Measurements from ENCODE around the gene DCTPP1. TPM values are rescaled to one million over a fixed set of nuclear protein-coding genes. Genes with fewer than 3 reads are reported as not detected.

The DCTPP1 gene
- total and polyA plus RNA-seq, 4 experiments from 2014 or later: 15.0 to 115 (median 52.5) TPM

DNA sequence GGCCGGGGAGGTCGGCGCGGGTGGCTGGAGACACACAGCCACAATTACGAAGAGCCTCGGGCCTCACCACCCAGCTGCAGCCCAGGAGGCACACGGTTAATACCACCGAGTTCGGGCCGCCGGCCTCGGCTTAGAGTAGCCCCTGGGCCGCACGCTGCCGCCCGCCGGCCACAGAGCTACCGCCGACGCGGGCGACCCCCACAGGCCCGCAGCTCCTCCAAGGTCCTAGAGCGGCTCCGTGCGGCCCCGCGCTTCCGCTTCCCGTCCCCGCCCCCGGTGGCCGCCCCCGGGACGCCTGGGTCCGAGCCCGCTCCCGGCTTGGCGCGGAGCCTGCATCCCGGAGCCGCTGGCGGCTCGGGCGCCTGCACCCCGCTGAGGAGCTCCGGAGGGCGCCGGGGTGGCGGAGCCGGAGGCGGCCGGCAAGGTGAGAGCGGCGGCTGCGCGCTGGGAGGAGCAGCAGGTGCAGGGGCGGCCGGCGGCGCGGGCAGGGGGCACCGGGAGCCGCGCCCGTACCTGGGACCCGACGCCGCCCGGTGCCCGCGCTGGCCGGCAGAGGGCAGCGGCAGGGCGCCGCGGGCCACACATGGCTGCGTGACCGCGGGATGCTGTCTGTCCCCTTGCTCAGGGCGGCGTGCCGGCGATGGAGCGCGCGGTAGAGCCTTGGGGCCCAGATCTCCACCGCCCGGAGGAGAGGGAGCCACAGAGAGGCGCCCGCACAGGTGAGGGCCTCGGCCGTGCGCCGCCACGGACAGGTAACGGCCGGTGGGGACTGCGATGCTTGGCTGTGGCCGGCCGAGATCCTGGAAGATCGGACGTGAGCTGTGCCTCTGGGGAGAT lies 34.5 kb downstream of the DCTPP1 start, which contains the start of gene ZNF48:
ZNF48 (plus strand) TSS at position 266 of the 837 bp plus-strand sequence; CDS start at position 641, 375 bp downstream.
- H3K27me3 Mint-ChIP-seq: no peaks in the 10 kb centered on the region
- DNase-seq: peak in 4 of 5 donors; percentile 44 to 65 (median 53)
- peak within 1 kb of the TSS; percentile 83 to 96 (median 89) for H3K4me3 Mint-ChIP-seq
- H3K36me3 Mint-ChIP-seq: peaks cover 5 to 16% of the 10 kb centered on the region in 2 donors
- Histone ChIP-seq H3K27ac (ENCODE audit: low read depth, low read length) (peak within 1 kb of the TSS; percentile 56), H3K4me3 (ENCODE audit: low read length in 2 of 2) (peak within 1 kb of the TSS; percentile 18 to 73), H3K4me1 (ENCODE audit: insufficient read depth, low read length) (peaks cover 32% of the 10 kb centered on the region), H3K27me3 (ENCODE audit: insufficient read depth, low read length) (no peaks in the 10 kb centered on the region), H3K36me3 (ENCODE audit: insufficient read depth, low read length) (peaks cover 13% of the 10 kb centered on the region), H3K9me3 (ENCODE audit: control insufficient read depth in 1 of 2, low read length in 2 of 2) (no peaks in the 10 kb centered on the region)
- H3K9me3 Mint-ChIP-seq: no peaks in the 10 kb centered on the region
- H3K27ac Mint-ChIP-seq: peak within 1 kb of the TSS; percentile 58 to 92 (median 84)
- intact Hi-C loops (cut with micrococcal nuclease): loop anchor here (1.0 to 2.0 kb wide), 3 partner anchors 13 to 40 kb away; partner anchors contain the start of genes CD2BP2 and SEPTIN1
- peaks cover 15 to 39% (median 26%) of the 10 kb centered on the region in 4 donors for H3K4me1 Mint-ChIP-seq
- POLR2A ChIA-PET (ENCODE audit: partially characterized antibody): interaction anchor here (0.8 to 23.0 kb wide), 13 partner anchors 9 to 330 kb away, joined by 3 to 540 read pairs (median 6); partner anchors contain the start of genes ALDOA, CD2BP2, CORO1A and DCTPP1
- CTCF ChIA-PET (ENCODE audit: partially characterized antibody): interaction anchor here (1.0 to 5.9 kb wide), 10 partner anchors 9 to 140 kb away, joined by 3 to 33 read pairs (median 4); partner anchors contain the start of genes SEPTIN1, TBC1D10B and ZNF771

DNA sequence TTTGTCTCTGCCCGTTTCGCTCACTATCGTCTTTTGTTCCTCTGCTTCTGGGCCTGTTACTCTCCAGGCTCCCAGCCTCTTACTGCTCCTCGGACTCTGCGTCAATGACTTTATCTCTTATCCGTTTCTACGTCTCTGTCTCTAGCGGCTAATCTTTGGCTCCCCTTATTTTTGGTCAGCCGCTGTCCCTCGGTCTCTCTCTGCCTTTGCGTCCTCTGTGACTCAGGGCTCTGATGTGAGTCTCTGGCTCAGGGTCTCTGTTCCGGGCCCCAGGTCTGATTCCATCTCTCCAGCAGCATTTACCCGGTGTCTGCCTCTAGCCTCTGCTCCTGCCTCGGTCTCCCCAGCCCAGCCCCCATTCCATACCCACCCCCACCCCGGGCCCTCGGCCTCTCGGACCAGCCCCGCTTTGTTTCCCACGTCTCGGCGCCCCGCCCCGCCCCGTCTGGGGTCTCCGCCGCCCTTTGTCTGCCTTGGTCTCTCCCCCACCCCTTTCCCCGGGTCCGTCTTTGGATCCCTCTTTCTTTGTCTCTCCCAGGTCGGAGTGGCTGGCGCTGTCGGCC lies 35.2 kb downstream of the DCTPP1 start:
- ChIA-PET CTCF (ENCODE audit: partially characterized antibody) (interaction anchor here (1.5 to 5.9 kb wide), 4 partner anchors 10 to 23 kb away, joined by 4 to 33 read pairs (median 12); partner anchors contain the start of genes SEPTIN1, TBC1D10B and ZNF771), POLR2A (ENCODE audit: partially characterized antibody) (interaction anchor here (0.8 to 23.0 kb wide), 12 partner anchors 10 to 329 kb away, joined by 3 to 540 read pairs (median 8); partner anchors contain the start of genes ALDOA, CD2BP2, DCTPP1 and SEPTIN1)
- peaks cover 13% of the 10 kb centered on the region for H3K36me3 ChIP-seq (ENCODE audit: insufficient read depth, low read length)
- H3K27ac ChIP-seq (ENCODE audit: low read depth, low read length): peak overlapping the region; percentile 49
- intact Hi-C loops (cut with micrococcal nuclease): loop anchor here (1.0 to 2.0 kb wide), 3 partner anchors 12 to 39 kb away; partner anchors contain the start of genes CD2BP2 and SEPTIN1
- peak overlapping the region; percentile 50 to 92 (median 83) for H3K27ac Mint-ChIP-seq
- peaks cover 14 to 32% (median 21%) of the 10 kb centered on the region in 4 donors for H3K4me1 Mint-ChIP-seq
- H3K9me3 ChIP-seq (ENCODE audit: control insufficient read depth in 1 of 2, low read length in 2 of 2): no peaks in the 10 kb centered on the region
- H3K4me3 Mint-ChIP-seq: peak overlapping the region; percentile 75 to 87 (median 82)
- H3K4me1 ChIP-seq (ENCODE audit: insufficient read depth, low read length): peaks cover 29% of the 10 kb centered on the region
- DNase-seq: no peak
- H3K27me3 Mint-ChIP-seq: no peaks in the 10 kb centered on the region
- no peaks in the 10 kb centered on the region for H3K27me3 ChIP-seq (ENCODE audit: insufficient read depth, low read length)
- peaks cover 5 to 13% of the 10 kb centered on the region in 2 donors for H3K36me3 Mint-ChIP-seq
- no peaks in the 10 kb centered on the region for H3K9me3 Mint-ChIP-seq
- peak overlapping the region in 1 of 2 donors; percentile 47 for H3K4me3 ChIP-seq (ENCODE audit: low read length in 2 of 2)

DNA sequence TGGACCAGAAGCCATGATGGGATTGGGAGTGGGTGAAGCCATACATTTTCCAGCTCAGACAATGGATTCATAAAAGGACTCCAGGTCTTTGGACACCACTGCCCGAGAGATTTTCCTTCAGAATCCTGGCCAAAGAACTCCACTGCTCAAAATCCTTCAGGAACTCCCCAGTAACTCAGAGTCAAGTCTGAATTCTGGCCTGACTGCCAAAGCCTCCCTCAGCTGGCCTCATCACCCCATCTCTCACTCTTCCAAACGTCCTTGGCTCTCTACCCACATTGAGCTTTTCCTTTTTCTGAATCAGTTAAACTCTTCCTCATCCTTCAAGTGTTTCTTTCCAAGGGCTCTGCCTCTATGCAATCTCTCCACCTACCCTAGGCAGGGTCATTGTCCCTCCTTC lies 46.3 kb downstream of the DCTPP1 start:
- Histone ChIP-seq H3K9me3 (ENCODE audit: control insufficient read depth in 1 of 2, low read length in 2 of 2) (no peaks in the 10 kb centered on the region), H3K4me3 (ENCODE audit: low read length in 2 of 2) (peak overlapping the region in 1 of 2 donors; percentile 88), H3K27me3 (ENCODE audit: insufficient read depth, low read length) (no peaks in the 10 kb centered on the region), H3K27ac (ENCODE audit: low read depth, low read length) (peak overlapping the region; percentile 86), H3K4me1 (ENCODE audit: insufficient read depth, low read length) (peaks cover 58% of the 10 kb centered on the region), H3K36me3 (ENCODE audit: insufficient read depth, low read length) (peaks cover 6% of the 10 kb centered on the region)
- ChIA-PET POLR2A (ENCODE audit: partially characterized antibody) (interaction anchor here (0.8 to 11.2 kb wide), 11 partner anchors 15 to 227 kb away, joined by 3 to 540 read pairs (median 16); partner anchors contain the start of genes CD2BP2, CORO1A, DCTPP1 and MYL11), CTCF (ENCODE audit: partially characterized antibody) (interaction anchor here (0.6 to 3.6 kb wide), 9 partner anchors 11 to 233 kb away, joined by 3 to 33 read pairs (median 5); partner anchors contain the start of genes TBC1D10B and ZNF48)
- H3K27ac Mint-ChIP-seq: peak overlapping the region; percentile 97 to 100 (median 100)
- H3K9me3 Mint-ChIP-seq: peaks cover 0 to under 1% (median 0%) of the 10 kb centered on the region in 8 donors
- H3K4me1 Mint-ChIP-seq: peaks cover 26 to 61% (median 41%) of the 10 kb centered on the region in 4 donors
- H3K27me3 Mint-ChIP-seq: no peaks in the 10 kb centered on the region
- DNase-seq: no peak
- intact Hi-C loops (cut with micrococcal nuclease): no loop called here
- peaks cover 12 to 21% of the 10 kb centered on the region in 2 donors for H3K36me3 Mint-ChIP-seq
- peak overlapping the region; percentile 82 to 97 (median 91) for H3K4me3 Mint-ChIP-seq

DNA sequence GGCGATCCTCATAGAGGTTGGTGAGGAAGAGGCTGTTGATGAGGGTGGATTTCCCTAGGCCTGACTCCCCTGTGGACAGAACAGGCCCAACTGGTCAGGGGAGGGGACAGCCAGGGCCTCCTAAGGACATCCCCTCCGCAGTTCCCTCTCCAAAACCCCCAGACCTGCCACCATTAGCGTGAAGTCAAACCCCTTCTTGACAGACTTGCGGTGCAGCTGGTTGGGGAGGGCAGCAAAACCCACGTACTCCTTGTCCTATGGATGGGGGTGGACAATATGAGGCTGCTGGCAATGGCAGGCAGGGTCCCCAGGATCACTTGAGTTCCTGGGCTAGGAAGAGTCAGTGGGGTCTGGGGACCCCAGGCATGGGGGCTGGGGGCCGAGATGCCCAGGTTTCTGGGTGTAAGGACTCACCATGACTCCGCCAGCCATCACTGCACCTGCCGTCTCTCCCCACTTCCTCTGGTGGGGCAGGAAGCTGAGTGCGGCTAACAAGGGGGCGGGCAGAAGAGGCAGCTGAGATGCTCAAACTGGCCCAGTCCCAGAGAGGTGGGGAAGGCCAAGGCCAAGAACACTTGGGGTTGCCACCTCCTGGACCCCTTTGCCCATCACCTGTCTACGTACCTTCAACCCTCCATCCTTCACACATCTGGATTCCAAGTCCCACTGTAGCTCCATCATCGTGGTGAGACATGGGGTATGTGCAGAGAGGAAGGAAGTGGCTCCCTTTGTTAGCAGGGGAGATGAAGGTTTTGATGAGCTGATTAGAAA lies 47.5 kb downstream of the DCTPP1 start, which contains the start of gene SEPTIN1:
SEPTIN1 (minus strand) TSS at position 451 of the 771 bp plus-strand sequence; CDS start at position 432, 19 bp downstream.
- Histone ChIP-seq H3K9me3 (ENCODE audit: control insufficient read depth in 1 of 2, low read length in 2 of 2) (no peaks in the 10 kb centered on the region), H3K27ac (ENCODE audit: low read depth, low read length) (peak within 1 kb of the TSS; percentile 86), H3K27me3 (ENCODE audit: insufficient read depth, low read length) (no peaks in the 10 kb centered on the region), H3K36me3 (ENCODE audit: insufficient read depth, low read length) (peaks cover 6% of the 10 kb centered on the region), H3K4me3 (ENCODE audit: low read length in 2 of 2) (peak within 1 kb of the TSS; percentile 86 to 88), H3K4me1 (ENCODE audit: insufficient read depth, low read length) (peaks cover 61% of the 10 kb centered on the region)
- Mint-ChIP-seq H3K9me3 (peaks cover 0 to 5% (median 0%) of the 10 kb centered on the region in 8 donors), H3K4me3 (peak within 1 kb of the TSS; percentile 82 to 97 (median 91)), H3K27ac (peak within 1 kb of the TSS; percentile 97 to 100 (median 100)), H3K36me3 (peaks cover 12 to 29% of the 10 kb centered on the region in 2 donors), H3K27me3 (no peaks in the 10 kb centered on the region), H3K4me1 (peaks cover 33 to 71% (median 50%) of the 10 kb centered on the region in 4 donors)
- intact Hi-C loops (cut with micrococcal nuclease): loop anchor here (1.0 kb wide), 2 partner anchors 13 to 27 kb away; partner anchors contain the start of gene ZNF48
- peak; percentile 78 to 89 (median 82) for DNase-seq
- ChIA-PET POLR2A (ENCODE audit: partially characterized antibody) (interaction anchor here (0.7 to 11.2 kb wide), 23 partner anchors 14 to 566 kb away, joined by 3 to 540 read pairs (median 5); partner anchors contain the start of genes ALDOA, CD2BP2, CORO1A and DCTPP1), CTCF (ENCODE audit: partially characterized antibody) (interaction anchor here (0.7 to 3.6 kb wide), 12 partner anchors 9 to 290 kb away, joined by 3 to 33 read pairs (median 4); partner anchors contain the start of genes TBC1D10B, TBX6 and ZNF48)

DNA sequence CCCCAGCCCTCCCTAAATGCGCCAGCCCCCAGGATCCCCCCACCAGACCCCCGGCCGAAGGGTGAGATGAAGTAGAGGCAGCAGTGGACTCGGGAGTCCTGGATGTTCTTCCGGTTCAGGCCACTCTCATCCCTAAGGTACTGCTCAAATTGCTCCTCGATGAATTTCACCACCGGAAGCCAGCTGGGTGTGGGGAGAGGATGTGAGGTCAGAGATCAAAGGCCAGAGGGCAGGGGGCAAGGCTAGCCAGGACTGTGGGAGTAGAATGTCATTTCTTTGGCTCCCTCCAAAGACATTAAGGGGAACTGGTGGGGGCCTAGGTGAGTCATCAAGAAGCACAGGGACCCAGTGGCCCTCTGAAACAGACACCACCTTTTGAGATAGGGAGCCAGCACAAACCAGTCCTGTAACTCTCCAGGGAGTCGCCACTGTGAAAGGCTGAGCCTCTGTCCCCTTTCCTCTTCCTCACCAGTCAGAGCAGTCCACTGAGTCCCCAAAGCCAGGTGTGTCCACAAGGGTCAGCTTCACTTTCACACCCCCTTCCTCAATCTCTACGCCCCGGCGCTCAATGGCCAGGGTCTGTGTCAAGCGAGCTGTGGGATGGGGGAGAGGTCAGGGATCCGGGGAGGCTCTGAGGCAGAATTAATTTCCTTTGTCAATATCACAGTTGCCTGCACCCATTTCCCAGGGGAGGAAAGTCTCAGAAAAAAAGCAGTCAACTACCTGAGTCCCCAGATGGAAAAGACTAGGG lies 48.4 kb downstream of the DCTPP1 start:
- H3K9me3 ChIP-seq (ENCODE audit: control insufficient read depth in 1 of 2, low read length in 2 of 2): no peaks in the 10 kb centered on the region
- peaks cover 70% of the 10 kb centered on the region for H3K4me1 ChIP-seq (ENCODE audit: insufficient read depth, low read length)
- peaks cover 6% of the 10 kb centered on the region for H3K36me3 ChIP-seq (ENCODE audit: insufficient read depth, low read length)
- Mint-ChIP-seq H3K9me3 (peaks cover 0 to 5% (median 0%) of the 10 kb centered on the region in 8 donors), H3K27ac (peak overlapping the region; percentile 97 to 100 (median 100)), H3K4me1 (peaks cover 35 to 79% (median 53%) of the 10 kb centered on the region in 4 donors), H3K4me3 (peak overlapping the region; percentile 82 to 97 (median 91)), H3K27me3 (no peaks in the 10 kb centered on the region), H3K36me3 (peaks cover 12 to 29% of the 10 kb centered on the region in 2 donors)
- H3K27me3 ChIP-seq (ENCODE audit: insufficient read depth, low read length): no peaks in the 10 kb centered on the region
- H3K27ac ChIP-seq (ENCODE audit: low read depth, low read length): peak overlapping the region; percentile 86
- ChIA-PET CTCF (ENCODE audit: partially characterized antibody) (interaction anchor here (2.3 to 3.6 kb wide), 3 partner anchors 10 to 30 kb away, joined by 5 to 33 read pairs (median 24); partner anchors contain the start of genes TBC1D10B and ZNF48), POLR2A (ENCODE audit: partially characterized antibody) (interaction anchor here (1.3 to 11.2 kb wide), 10 partner anchors 13 to 277 kb away, joined by 4 to 540 read pairs (median 18); partner anchors contain the start of genes CD2BP2, CORO1A, DCTPP1 and FBRS)
- intact Hi-C loops (cut with micrococcal nuclease): loop anchor here (1.0 kb wide), 2 partner anchors 14 to 28 kb away; partner anchors contain the start of gene ZNF48
- peak in 1 of 5 donors; percentile 70 for DNase-seq
- peak overlapping the region; percentile 86 to 88 for H3K4me3 ChIP-seq (ENCODE audit: low read length in 2 of 2)

Measured in CD4-positive, alpha-beta memory T cell (primary cell).